Right renal pelvis (tissue), 4 donors: Measurements from ENCODE around the gene GAL3ST3. TPM values are rescaled to one million over a fixed set of nuclear protein-coding genes. Genes with fewer than 3 reads are reported as not detected.

Source experiments
- polyA plus RNA-seq, 4 donors: library from polyadenylated mRNA; unstranded; fragments of 120-200 nt; gene quantifications; one replicate each; pipeline ENCODE4 v1.2.1, GENCODE V29; 2013; ENCODE audit not compliant: insufficient read length in 4 of 4

Gene GAL3ST3
- polyA plus RNA-seq, 4 donors = 4.8 to 7.4 (median 5.2) TPM

Other genes with a start within 250 kb of the GAL3ST3 start
- 1 to 10 TPM; 1.4 to 3.5 (median 2.6) TPM for gene SNX32, start 215.2 kb downstream of the GAL3ST3 start, polyA plus RNA-seq
- gene CFL1, start 191.0 kb downstream of the GAL3ST3 start, polyA plus RNA-seq = 100 to 1,000 TPM; 733 to 795 (median 777) TPM
- gene MUS81, start 188.7 kb downstream of the GAL3ST3 start, polyA plus RNA-seq = 10 to 100 TPM; 46.6 to 56.8 (median 49.3) TPM
- gene EFEMP2, start 176.4 kb downstream of the GAL3ST3 start, polyA plus RNA-seq = 100 to 1,000 TPM in 2 of 4 donors, 10 to 100 TPM in 2; 94.9 to 134 (median 107) TPM
- 1 to 10 TPM in 2 of 4 donors, under 1 TPM in 2; 0.65 to 1.8 (median 0.92) TPM for gene CTSW, start 169.3 kb downstream of the GAL3ST3 start, polyA plus RNA-seq
- gene FIBP, start 160.7 kb downstream of the GAL3ST3 start, polyA plus RNA-seq = 100 to 1,000 TPM in 2 of 4 donors, 10 to 100 TPM in 2; 90.9 to 107 (median 100) TPM
- 10 to 100 TPM in 1 of 4 donors, 1 to 10 TPM in 3; 7.9 to 16.9 (median 8.9) TPM for gene CCDC85B, start 158.5 kb downstream of the GAL3ST3 start, polyA plus RNA-seq
- under 1 TPM; 0.17 to 0.28 (median 0.21) TPM for gene FOSL1, start 148.8 kb downstream of the GAL3ST3 start, polyA plus RNA-seq
- 10 to 100 TPM; 37.3 to 46.8 (median 42.2) TPM for gene C11orf68, start 130.1 kb downstream of the GAL3ST3 start, polyA plus RNA-seq
- gene DRAP1, start 129.7 kb downstream of the GAL3ST3 start, polyA plus RNA-seq = 100 to 1,000 TPM in 1 of 4 donors, 10 to 100 TPM in 3; 70.0 to 113 (median 76.4) TPM
- gene TSGA10IP, start 103.7 kb downstream of the GAL3ST3 start, polyA plus RNA-seq = under 1 TPM in 3 of 4 donors, not detected in 1; 0.14 to 0.30 (median 0.18) TPM
- gene SART1, start 87.4 kb downstream of the GAL3ST3 start, polyA plus RNA-seq = 10 to 100 TPM; 45.9 to 57.4 (median 50.3) TPM
- gene EIF1AD, start 47.0 kb downstream of the GAL3ST3 start, polyA plus RNA-seq = 10 to 100 TPM; 26.6 to 30.8 (median 28.4) TPM
- gene BANF1, start 46.7 kb downstream of the GAL3ST3 start, polyA plus RNA-seq = 100 to 1,000 TPM; 248 to 308 (median 286) TPM
- not detected for gene CST6, start 37.2 kb downstream of the GAL3ST3 start, polyA plus RNA-seq
- under 1 TPM in 1 of 4 donors, not detected in 3; 0.01 TPM for gene CATSPER1, start 22.7 kb downstream of the GAL3ST3 start, polyA plus RNA-seq
- gene SF3B2, start 3.2 kb upstream of the GAL3ST3 start, polyA plus RNA-seq = 100 to 1,000 TPM; 227 to 235 (median 230) TPM
- 10 to 100 TPM; 40.1 to 54.4 (median 45.4) TPM for gene PACS1, start 21.1 kb upstream of the GAL3ST3 start, polyA plus RNA-seq
- 10 to 100 TPM; 16.7 to 28.1 (median 19.9) TPM for gene KLC2, start 208.5 kb upstream of the GAL3ST3 start, polyA plus RNA-seq
- 100 to 1,000 TPM; 126 to 156 (median 129) TPM for gene RAB1B, start 219.5 kb upstream of the GAL3ST3 start, polyA plus RNA-seq
- gene CNIH2, start 229.0 kb upstream of the GAL3ST3 start, polyA plus RNA-seq = 1 to 10 TPM; 3.4 to 4.7 (median 4.1) TPM
- 10 to 100 TPM; 48.5 to 67.8 (median 50.8) TPM for gene YIF1A, start 240.0 kb upstream of the GAL3ST3 start, polyA plus RNA-seq
- gene TMEM151A, start 242.7 kb upstream of the GAL3ST3 start, polyA plus RNA-seq = under 1 TPM in 1 of 4 donors, not detected in 3; 0.05 TPM